Keratinocyte (primary cell): ENCODE data around the gene ZNF780B. TPM values are rescaled to one million over a fixed set of nuclear protein-coding genes. Genes with fewer than 3 reads are reported as not detected.

Source experiments
- DNase-seq: peaks from one replicate; pipeline ENCODE4 v3.0.0-alpha.2; 2011; ENCODE audit warnings: low read depth, missing footprints, low spot score
- FAIRE-seq: peaks from 2 replicates; lab custom pipeline; 2011; peaks lifted over from hg19 to GRCh38; lab: Jason Lieb, UNC
- H2AFZ ChIP-seq: 2 replicates; pipeline ENCODE4 v1.6.0; 2012; ENCODE audit warnings: low read length, control low read depth, inconsistent platforms; ENCODE audit not compliant: control insufficient read depth
- H3K27ac ChIP-seq: 2 replicates; pipeline ENCODE4 v1.5.1; 2011; ENCODE audit warnings: low read length; ENCODE audit not compliant: control insufficient read depth, insufficient read depth
- H3K27me3 ChIP-seq: 3 replicates; pipeline ENCODE4 v1.6.0; 2011; ENCODE audit warnings: low read length; ENCODE audit not compliant: control insufficient read depth, insufficient read depth; ENCODE audit errors: extremely low read depth
- H3K36me3 ChIP-seq, 2 experiments: 2 replicates in 1 of 2; 3 replicates in 1 of 2; pipeline ENCODE4 v1.5.1; 2011; ENCODE audit warnings: low read length in 2 of 2, mild to moderate bottlenecking in 1 of 2; ENCODE audit not compliant: control insufficient read depth in 2 of 2, insufficient read depth in 2 of 2; ENCODE audit errors: extremely low read depth in 1 of 2
- H3K4me1 ChIP-seq: 3 replicates; pipeline ENCODE4 v1.5.1; 2011; ENCODE audit warnings: low read length; ENCODE audit not compliant: control insufficient read depth, insufficient read depth; ENCODE audit errors: extremely low read depth
- H3K4me2 ChIP-seq: 3 replicates; pipeline ENCODE4 v1.6.0; 2011; ENCODE audit warnings: low read depth, low read length; ENCODE audit not compliant: control insufficient read depth, insufficient read depth; ENCODE audit errors: extremely low read depth
- H3K4me3 ChIP-seq, 3 experiments: fragments of 200-600 bp in 1 of 3; sonication (generic) in 1 of 3; 2 replicates in 2 of 3; 3 replicates in 1 of 3; pipeline ENCODE4 v1.5.1; 2011 to 2016; ENCODE audit warnings: low read length in 3 of 3, mild to moderate bottlenecking in 3 of 3, control low read depth in 2 of 3, inconsistent platforms in 1 of 3, low read depth in 1 of 3, mixed read lengths in 1 of 3, mixed run types in 1 of 3, moderate library complexity in 1 of 3; ENCODE audit not compliant: control insufficient read depth in 2 of 3, insufficient read depth in 2 of 3; ENCODE audit errors: extremely low read depth in 1 of 3
- H3K79me2 ChIP-seq: 2 replicates; pipeline ENCODE4 v1.6.0; 2012; ENCODE audit warnings: low read length; ENCODE audit not compliant: control insufficient read depth, insufficient read depth
- H3K9ac ChIP-seq: 3 replicates; pipeline ENCODE4 v1.6.0; 2011; ENCODE audit warnings: low read length; ENCODE audit not compliant: control insufficient read depth, insufficient read depth; ENCODE audit errors: extremely low read depth
- H3K9me1 ChIP-seq: 3 replicates; pipeline ENCODE4 v1.6.0; 2011; ENCODE audit warnings: low read length; ENCODE audit not compliant: control insufficient read depth, insufficient read depth; ENCODE audit errors: extremely low read depth
- H3K9me3 ChIP-seq: 2 replicates; pipeline ENCODE4 v1.5.1; 2012; ENCODE audit warnings: low read depth, low read length; ENCODE audit not compliant: control insufficient read depth
- H4K20me1 ChIP-seq: 3 replicates; pipeline ENCODE4 v1.6.0; 2011; ENCODE audit warnings: low read length; ENCODE audit not compliant: control insufficient read depth, insufficient read depth; ENCODE audit errors: extremely low read depth
- EZH2 ChIP-seq: IDR thresholded peaks from one replicate; pipeline ENCODE4 v1.6.1; 2012; ENCODE audit warnings: inconsistent platforms, mild to moderate bottlenecking, low read length, moderate library complexity
- dilution Hi-C: fragments of 300-500 bp; cut with MboI; formaldehyde crosslinking; loops from one replicate; pipeline ENCODE4 v1.7.0; 2020; ENCODE audit warnings: low sequenced_read_pairs; ENCODE audit not compliant: extremely low pct_ligation_motif_present
- polyA plus RNA-seq, 5 experiments: library from polyadenylated mRNA; depleted of rRNA in 3 of 5; stranded (reverse) in 3 of 5; stranded (forward) in 1 of 5; unstranded in 1 of 5; fragments of >200 nt; gene quantifications; 1 replicate in 1 of 5; 2 replicates in 3 of 5; 3 replicates in 1 of 5; pipeline versions ENCODE4 v1.2.1 to v1.2.3, GENCODE V29; 2011 to 2012; ENCODE audit warnings: missing spikeins in 2 of 5, low read depth in 1 of 5, low replicate concordance in 1 of 5
- TF ChIP-seq, protein P1 (sequence below), 3 experiments: IDR thresholded peaks in 1 of 3; conservative IDR thresholded peaks in 1 of 3; optimal IDR thresholded peaks in 1 of 3; 2 replicates in 2 of 3; 3 replicates in 1 of 3; pipeline versions ENCODE3 to v1.5.1; 2011; ENCODE audit warnings: low read length in 3 of 3, mild to moderate bottlenecking in 3 of 3, moderate library complexity in 2 of 3, control low read depth in 1 of 3, inconsistent platforms in 1 of 3; ENCODE audit not compliant: insufficient read depth in 2 of 3; ENCODE audit errors: extremely low read depth in 1 of 3

Gene ZNF780B
- polyA plus RNA-seq, 1 donor (not counting 4 experiments of a cell fraction or from before 2014, with no cell fraction given) = 8.3 TPM

DNA sequence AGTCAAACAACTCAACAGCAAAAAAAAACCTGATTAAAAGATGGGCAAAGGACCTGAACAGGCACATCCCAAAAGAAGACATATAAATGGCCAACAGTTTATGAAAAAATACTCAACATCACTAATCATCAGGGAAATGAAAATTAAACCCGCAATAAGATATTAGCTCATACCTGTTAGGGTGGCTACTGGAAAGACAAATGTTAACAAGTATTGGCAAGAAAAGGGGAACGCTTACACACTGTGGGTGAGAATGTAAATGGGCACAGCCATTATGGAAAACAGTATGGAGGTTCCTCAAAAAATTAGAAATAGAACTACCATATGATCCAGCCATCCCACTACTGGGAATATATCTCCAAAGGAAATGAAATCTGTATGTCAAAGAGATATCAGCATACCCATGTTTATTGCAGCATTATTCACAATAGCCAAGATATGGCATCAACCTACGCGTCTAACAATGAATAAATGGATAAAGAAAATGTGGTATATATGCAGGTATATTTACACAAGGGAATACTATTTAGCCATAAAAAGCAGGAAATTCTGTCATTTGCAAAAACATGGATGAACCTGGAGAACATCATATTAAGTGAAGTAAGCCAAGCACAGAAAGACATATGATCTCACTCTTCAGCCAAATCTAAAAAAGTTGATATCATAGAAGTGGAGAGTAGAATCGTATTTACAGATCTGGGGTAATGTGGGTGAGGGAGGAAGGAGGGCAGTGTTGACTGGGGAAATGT, 32.4 kb upstream of the ZNF780B start:
- peak overlapping the region in 1 of 3 experiments; percentile 82 for H3K4me3 ChIP-seq
- H2AFZ ChIP-seq = no peak overlapping the region
- H3K27ac ChIP-seq = no peak overlapping the region
- H3K9ac ChIP-seq = no peak overlapping the region
- no peak overlapping the region for H3K4me2 ChIP-seq
- H3K9me1 ChIP-seq = no peaks in the 10 kb centered on the region
- no peaks in the 10 kb centered on the region for H4K20me1 ChIP-seq
- no peak for FAIRE-seq
- no peaks in the 10 kb centered on the region for H3K9me3 ChIP-seq
- peaks cover 19% of the 10 kb centered on the region for H3K4me1 ChIP-seq
- H3K79me2 ChIP-seq = peaks cover 33% of the 10 kb centered on the region
- DNase-seq = no peak
- H3K36me3 ChIP-seq = peaks cover 0 to 2% of the 10 kb centered on the region in 2 experiments
- H3K27me3 ChIP-seq = no peaks in the 10 kb centered on the region
- dilution Hi-C loops = no loop called here
- TF ChIP-seq EZH2 = no peak
- TF ChIP-seq, protein P1, sequence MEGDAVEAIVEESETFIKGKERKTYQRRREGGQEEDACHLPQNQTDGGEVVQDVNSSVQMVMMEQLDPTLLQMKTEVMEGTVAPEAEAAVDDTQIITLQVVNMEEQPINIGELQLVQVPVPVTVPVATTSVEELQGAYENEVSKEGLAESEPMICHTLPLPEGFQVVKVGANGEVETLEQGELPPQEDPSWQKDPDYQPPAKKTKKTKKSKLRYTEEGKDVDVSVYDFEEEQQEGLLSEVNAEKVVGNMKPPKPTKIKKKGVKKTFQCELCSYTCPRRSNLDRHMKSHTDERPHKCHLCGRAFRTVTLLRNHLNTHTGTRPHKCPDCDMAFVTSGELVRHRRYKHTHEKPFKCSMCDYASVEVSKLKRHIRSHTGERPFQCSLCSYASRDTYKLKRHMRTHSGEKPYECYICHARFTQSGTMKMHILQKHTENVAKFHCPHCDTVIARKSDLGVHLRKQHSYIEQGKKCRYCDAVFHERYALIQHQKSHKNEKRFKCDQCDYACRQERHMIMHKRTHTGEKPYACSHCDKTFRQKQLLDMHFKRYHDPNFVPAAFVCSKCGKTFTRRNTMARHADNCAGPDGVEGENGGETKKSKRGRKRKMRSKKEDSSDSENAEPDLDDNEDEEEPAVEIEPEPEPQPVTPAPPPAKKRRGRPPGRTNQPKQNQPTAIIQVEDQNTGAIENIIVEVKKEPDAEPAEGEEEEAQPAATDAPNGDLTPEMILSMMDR (optimal IDR thresholded peaks at IDR 0.05 in 1 of 3, IDR thresholded peaks at IDR 0.05 in 1 of 3, conservative IDR thresholded peaks at IDR 0.05 in 1 of 3; ENCODE audit: extremely low read depth in 1 of 3, insufficient read depth in 2 of 3, low read length in 3 of 3) = no peak

DNA sequence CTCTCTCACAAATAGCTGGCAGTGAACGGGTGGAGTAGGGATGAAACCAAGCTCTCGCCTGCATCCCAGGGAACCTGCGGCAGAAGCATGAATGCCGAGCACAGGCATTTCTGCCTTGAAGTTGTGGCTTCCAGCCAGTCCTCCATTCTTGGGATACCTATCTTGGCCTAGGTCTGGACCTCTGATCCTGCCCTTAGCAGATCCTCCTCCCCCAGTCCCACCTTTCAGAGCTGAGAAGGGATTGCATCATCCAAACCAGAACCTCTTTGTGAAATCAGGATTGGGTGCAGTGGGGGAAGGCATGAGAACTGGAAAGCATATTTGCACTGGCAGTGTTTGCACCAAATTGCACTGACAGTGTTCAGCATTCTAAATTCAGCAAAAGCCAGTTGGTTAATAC, 28.9 kb upstream of the ZNF780B start:
- FAIRE-seq = no peak
- dilution Hi-C loops = no loop called here

More for the DNA sequence above, 28.9 kb upstream of the ZNF780B start:
- Histone ChIP-seq H3K36me3 (peaks cover 4 to 10% of the 10 kb centered on the region in 2 experiments), H3K9me1 (no peaks in the 10 kb centered on the region), H4K20me1 (no peaks in the 10 kb centered on the region), H3K9ac (no peak overlapping the region), H3K4me3 (no peak overlapping the region), H3K4me2 (no peak overlapping the region), H3K27me3 (no peaks in the 10 kb centered on the region), H3K4me1 (peaks cover 12% of the 10 kb centered on the region), H3K79me2 (peaks cover 28% of the 10 kb centered on the region), H3K9me3 (no peaks in the 10 kb centered on the region), H2AFZ (no peak overlapping the region), H3K27ac (no peak overlapping the region)
- DNase-seq = no peak
- TF ChIP-seq, protein P1 (optimal IDR thresholded peaks at IDR 0.05 in 1 of 3, IDR thresholded peaks at IDR 0.05 in 1 of 3, conservative IDR thresholded peaks at IDR 0.05 in 1 of 3; ENCODE audit: extremely low read depth in 1 of 3, insufficient read depth in 2 of 3, low read length in 3 of 3) = no peak
- no peak for TF ChIP-seq EZH2
